Mesenchymal stem cell (in vitro differentiated cells and primary cell): ENCODE measurements around the gene SIDT2.
A peak's percentile ranks its signal among the peaks of the same experiment; 100 is the strongest.

Source experiments
- DNase-seq: peaks from one replicate; pipeline ENCODE4 v3.0.0-alpha.2; 2013
- H2AFZ ChIP-seq: one replicate; pipeline ENCODE4 v1.6.1; 2013; ENCODE audit warnings: low read depth, mild to moderate bottlenecking, control low read depth, inconsistent platforms, low read length, moderate library complexity
- H2AK5ac ChIP-seq: 2 replicates; pipeline ENCODE4 v1.6.1; 2013; ENCODE audit warnings: low read length, moderate library complexity, mild to moderate bottlenecking, inconsistent platforms; ENCODE audit not compliant: severe bottlenecking
- H2BK120ac ChIP-seq: one replicate; pipeline ENCODE4 v1.6.1; 2013; ENCODE audit warnings: low read depth, mild to moderate bottlenecking, inconsistent platforms, low read length, moderate library complexity
- H2BK12ac ChIP-seq, 2 experiments: one replicate each; pipeline ENCODE4 v1.6.1; 2013; ENCODE audit warnings: inconsistent platforms in 2 of 2, low read length in 2 of 2, mild to moderate bottlenecking in 2 of 2, moderate library complexity in 2 of 2, control low read depth in 1 of 2
- H2BK15ac ChIP-seq: one replicate; pipeline ENCODE4 v1.6.1; 2013; ENCODE audit warnings: mild to moderate bottlenecking, low read depth, inconsistent platforms; ENCODE audit not compliant: poor library complexity, severe bottlenecking
- H2BK5ac ChIP-seq: 2 replicates; pipeline ENCODE4 v1.6.1; 2013; ENCODE audit warnings: low read depth, mild to moderate bottlenecking, low read length, control low read depth, inconsistent platforms; ENCODE audit not compliant: poor library complexity, severe bottlenecking
- H3K14ac ChIP-seq, 2 experiments: one replicate each; pipeline ENCODE4 v1.6.1; 2013; ENCODE audit warnings: inconsistent platforms in 2 of 2, low read length in 2 of 2, control low read depth in 1 of 2, mild to moderate bottlenecking in 1 of 2, moderate library complexity in 1 of 2
- H3K18ac ChIP-seq, 2 experiments: one replicate each; pipeline ENCODE4 v1.6.1; 2013; ENCODE audit warnings: inconsistent platforms in 2 of 2, low read length in 2 of 2, control low read depth in 1 of 2, low read depth in 1 of 2, mild to moderate bottlenecking in 1 of 2
- H3K23ac ChIP-seq, 2 experiments: one replicate each; pipeline ENCODE4 v1.6.1; 2013; ENCODE audit warnings: inconsistent platforms in 2 of 2, low read length in 2 of 2, mild to moderate bottlenecking in 2 of 2, moderate library complexity in 2 of 2, control low read depth in 1 of 2
- H3K27ac ChIP-seq: 2 replicates; pipeline ENCODE4 v1.5.1; 2013; ENCODE audit warnings: mild to moderate bottlenecking, moderate library complexity, low read length, control low read depth, inconsistent platforms; ENCODE audit not compliant: poor library complexity, severe bottlenecking
- H3K27me3 ChIP-seq, 2 experiments: 2 replicates each; pipeline versions ENCODE4 v1.6.1 to v1.7.0; 2013; ENCODE audit warnings: low read length in 2 of 2, mild to moderate bottlenecking in 2 of 2, moderate library complexity in 2 of 2, control low read depth in 1 of 2, inconsistent platforms in 1 of 2; ENCODE audit not compliant: control insufficient read depth in 1 of 2, insufficient read depth in 1 of 2
- H3K36me3 ChIP-seq, 2 experiments: 2 replicates each; pipeline versions ENCODE4 v1.6.1 to v1.7.0; 2013; ENCODE audit warnings: low read length in 2 of 2, control low read depth in 1 of 2, inconsistent platforms in 1 of 2, low read depth in 1 of 2, mild to moderate bottlenecking in 1 of 2; ENCODE audit not compliant: insufficient read depth in 2 of 2, control insufficient read depth in 1 of 2
- H3K4ac ChIP-seq, 2 experiments: one replicate each; pipeline ENCODE4 v1.6.1; 2013; ENCODE audit warnings: inconsistent platforms in 2 of 2, low read length in 2 of 2, mild to moderate bottlenecking in 2 of 2, moderate library complexity in 2 of 2, control low read depth in 1 of 2, low read depth in 1 of 2
- H3K4me1 ChIP-seq: 2 replicates; pipeline ENCODE4 v1.6.1; 2013; ENCODE audit warnings: low read depth, low read length, control low read depth; ENCODE audit not compliant: control insufficient read depth, insufficient read depth
- H3K4me2 ChIP-seq: 2 replicates; pipeline ENCODE4 v1.6.1; 2013; ENCODE audit warnings: low read length, mild to moderate bottlenecking, inconsistent platforms; ENCODE audit not compliant: poor library complexity, severe bottlenecking
- H3K4me3 ChIP-seq, 2 experiments: 2 replicates each; pipeline versions ENCODE4 v1.5.1 to v1.7.0; 2013; ENCODE audit warnings: low read length in 2 of 2, mild to moderate bottlenecking in 2 of 2, control low read depth in 1 of 2, low read depth in 1 of 2; ENCODE audit not compliant: insufficient read depth in 1 of 2
- H3K79me1 ChIP-seq: replicated peaks from 2 replicates; pipeline ENCODE4 v1.6.1; 2013; ENCODE audit warnings: mild to moderate bottlenecking, control low read depth, low read length, inconsistent platforms; ENCODE audit not compliant: poor library complexity, severe bottlenecking
- H3K9ac ChIP-seq: 2 replicates; pipeline ENCODE4 v1.7.0; 2013; ENCODE audit warnings: mild to moderate bottlenecking, low read length, moderate library complexity
- H3K9me3 ChIP-seq: 2 replicates; pipeline ENCODE4 v1.7.0; 2013; ENCODE audit warnings: mild to moderate bottlenecking, low read length; ENCODE audit not compliant: control insufficient read depth
- H4K8ac ChIP-seq: one replicate; pipeline ENCODE4 v1.6.1; 2013; ENCODE audit warnings: inconsistent platforms, mild to moderate bottlenecking, low read length, moderate library complexity
- H4K91ac ChIP-seq: one replicate; pipeline ENCODE4 v1.6.1; 2013; ENCODE audit warnings: mild to moderate bottlenecking, low read length, inconsistent platforms
- WGBS: methylation state at CpG from one replicate; pipeline ENCODE4 v1.1.7; 2013; ENCODE audit warnings: mixed read lengths; 5-methylcytosine and 5-hydroxymethylcytosine counted together

Gene SIDT2

DNA sequence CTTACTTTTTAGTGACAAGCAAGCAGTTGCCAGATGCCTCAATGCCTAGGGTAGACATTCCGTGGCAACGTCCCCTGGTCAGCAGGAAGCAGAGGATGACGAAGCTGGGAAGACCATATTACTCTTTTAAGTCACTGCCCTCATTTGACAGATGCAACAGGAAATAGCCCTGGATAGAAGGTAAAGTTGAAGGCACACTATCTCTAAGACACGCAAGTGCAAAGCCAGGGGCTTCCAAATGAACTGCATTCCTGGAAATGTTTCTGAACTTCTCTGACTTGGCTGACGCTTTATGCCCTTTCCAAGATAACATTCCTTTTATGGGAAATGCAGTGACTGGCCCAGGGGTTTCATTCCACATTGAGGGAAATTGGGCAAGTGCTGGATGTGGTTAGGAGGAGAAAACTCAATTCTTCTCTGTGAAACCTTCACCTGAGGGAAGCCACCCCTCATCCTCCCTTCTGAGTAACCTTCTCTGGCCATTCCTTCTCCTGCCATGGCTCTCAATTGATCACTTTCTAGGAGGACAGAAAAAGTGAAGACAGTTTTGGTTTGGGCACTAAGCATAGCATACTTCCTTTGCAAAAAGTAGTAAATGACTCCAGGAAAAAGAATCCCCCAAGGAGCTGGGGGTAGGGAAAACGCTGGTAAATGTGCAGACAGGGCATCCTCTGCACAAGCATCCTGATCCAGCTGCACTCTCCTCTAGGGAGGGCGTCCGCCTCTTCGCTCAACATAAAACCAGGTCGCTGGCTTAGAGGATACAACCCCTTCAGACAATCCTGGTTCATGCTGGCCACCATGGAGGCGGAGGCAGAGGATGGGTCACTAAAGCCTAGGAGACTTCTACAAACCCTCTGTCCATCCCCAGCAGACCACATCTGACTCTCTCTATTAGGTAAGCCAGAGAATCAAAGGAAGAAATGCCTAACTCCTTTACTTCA lies 38.9 kb downstream of the SIDT2 start:
- H2BK5ac ChIP-seq = no peak overlapping the region
- H3K27ac ChIP-seq = no peak overlapping the region
- H3K4me3 ChIP-seq = no peak overlapping the region
- no peak overlapping the region for H4K91ac ChIP-seq
- no peaks in the 10 kb centered on the region for H3K27me3 ChIP-seq
- peaks cover 5% of the 10 kb centered on the region for H3K79me1 ChIP-seq
- no peak overlapping the region for H2BK15ac ChIP-seq
- H3K4me2 ChIP-seq = no peak overlapping the region
- H3K4ac ChIP-seq = no peak overlapping the region
- H3K14ac ChIP-seq = no peak overlapping the region
- H3K36me3 ChIP-seq = peaks cover 52 to 70% of the 10 kb centered on the region in 2 experiments
- H3K9ac ChIP-seq = peak overlapping the region; percentile 62
- H2AK5ac ChIP-seq = no peak overlapping the region
- peaks cover 8% of the 10 kb centered on the region for H3K4me1 ChIP-seq
- no peak overlapping the region for H2BK120ac ChIP-seq
- WGBS = 77% methylated on average over 11 of the region's 11 CpGs
- H4K8ac ChIP-seq = no peak overlapping the region
- no peak overlapping the region for H2BK12ac ChIP-seq
- H2AFZ ChIP-seq = no peak overlapping the region
- H3K23ac ChIP-seq = no peak overlapping the region
- H3K18ac ChIP-seq = no peak overlapping the region
- DNase-seq = peak; percentile 54
- H3K9me3 ChIP-seq = no peaks in the 10 kb centered on the region

DNA sequence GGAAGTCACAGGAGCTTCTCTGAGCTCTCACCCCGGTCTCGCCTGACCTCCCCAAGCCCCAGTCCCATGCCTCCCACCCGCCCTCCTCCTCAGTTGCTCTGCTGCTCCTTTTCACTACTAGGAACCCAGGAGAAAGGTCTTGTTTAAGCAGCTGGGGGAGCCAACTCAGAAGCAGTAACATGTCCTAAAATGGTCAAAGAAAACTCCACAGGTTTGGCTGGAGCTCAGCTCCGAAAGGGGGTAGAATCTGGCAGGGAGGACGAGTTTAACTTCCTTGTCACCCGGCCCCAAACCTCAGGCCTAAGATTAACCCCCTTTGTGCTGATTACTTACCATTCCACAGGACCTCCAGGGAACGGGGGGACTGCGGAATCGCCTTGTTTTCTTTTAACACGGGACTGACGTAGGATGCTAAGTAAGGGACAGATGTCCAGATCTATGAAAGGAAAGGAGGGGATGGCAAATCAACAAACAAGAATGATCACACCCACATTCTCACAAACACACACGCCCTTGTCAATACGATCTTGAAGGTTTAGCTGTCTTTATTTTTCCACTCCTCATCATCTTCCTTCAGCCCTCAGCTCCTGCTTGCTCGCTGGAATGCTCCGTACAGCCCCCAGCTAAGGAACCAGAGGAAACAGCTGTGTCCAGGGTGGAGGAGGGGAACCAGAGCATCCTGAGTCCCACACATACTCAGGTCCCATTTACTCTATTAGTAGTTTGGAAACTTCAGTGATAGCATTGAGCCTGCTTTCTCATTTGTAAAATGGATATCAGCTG lies 39.8 kb downstream of the SIDT2 start:
- Histone ChIP-seq H3K4ac (no peak overlapping the region), H3K36me3 (peaks cover 53 to 68% of the 10 kb centered on the region in 2 experiments), H3K9ac (peak overlapping the region; percentile 62), H3K79me1 (peaks cover 5% of the 10 kb centered on the region), H2BK5ac (no peak overlapping the region), H3K4me3 (no peak overlapping the region), H3K9me3 (no peaks in the 10 kb centered on the region), H3K27ac (no peak overlapping the region), H2AFZ (no peak overlapping the region), H3K23ac (no peak overlapping the region), H3K27me3 (no peaks in the 10 kb centered on the region), H2BK12ac (no peak overlapping the region), H3K4me2 (no peak overlapping the region), H3K4me1 (peaks cover 8% of the 10 kb centered on the region), H4K91ac (no peak overlapping the region), H3K18ac (no peak overlapping the region), H2BK120ac (no peak overlapping the region), H2BK15ac (no peak overlapping the region), H4K8ac (no peak overlapping the region), H2AK5ac (no peak overlapping the region), H3K14ac (no peak overlapping the region)
- WGBS = 90% methylated on average over 6 of the region's 15 CpGs
- DNase-seq = no peak

DNA sequence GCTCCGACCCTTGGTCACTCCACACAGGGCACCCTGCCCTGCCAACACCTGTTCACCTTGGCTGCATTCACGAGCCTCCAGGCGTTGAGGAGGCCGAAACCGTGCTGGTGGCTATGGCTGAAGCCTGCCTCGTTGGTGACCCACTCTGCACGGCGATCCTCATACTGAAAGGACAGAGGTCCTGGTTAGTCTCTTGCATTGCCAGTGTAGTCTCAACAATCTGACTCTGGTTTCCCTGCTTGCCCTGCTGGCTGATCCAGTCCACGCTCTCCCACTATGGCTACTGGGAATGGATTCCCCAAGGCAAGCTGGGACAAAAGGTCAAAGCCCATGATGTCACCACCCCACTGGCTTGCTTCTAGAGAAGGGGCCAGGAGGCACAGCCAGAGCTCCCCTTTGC lies 40.5 kb downstream of the SIDT2 start:
- H2BK12ac ChIP-seq = no peak overlapping the region
- 98% methylated on average over 9 of the region's 9 CpGs for WGBS
- H4K91ac ChIP-seq = no peak overlapping the region
- no peak overlapping the region for H3K4ac ChIP-seq
- no peak overlapping the region for H2BK5ac ChIP-seq
- no peak overlapping the region for H3K9ac ChIP-seq
- no peak overlapping the region for H3K4me3 ChIP-seq
- no peak for DNase-seq
- H3K4me1 ChIP-seq = peaks cover 8% of the 10 kb centered on the region
- no peak overlapping the region for H3K18ac ChIP-seq
- H2AK5ac ChIP-seq = no peak overlapping the region
- H2BK15ac ChIP-seq = no peak overlapping the region
- H2AFZ ChIP-seq = no peak overlapping the region
- H3K9me3 ChIP-seq = no peaks in the 10 kb centered on the region
- peaks cover 59 to 71% of the 10 kb centered on the region in 2 experiments for H3K36me3 ChIP-seq
- H2BK120ac ChIP-seq = no peak overlapping the region
- H3K27ac ChIP-seq = no peak overlapping the region
- H3K23ac ChIP-seq = peak overlapping the region in 1 of 2 experiments; percentile 15
- H3K79me1 ChIP-seq = peaks cover 5% of the 10 kb centered on the region
- H4K8ac ChIP-seq = no peak overlapping the region
- no peaks in the 10 kb centered on the region for H3K27me3 ChIP-seq
- H3K14ac ChIP-seq = no peak overlapping the region
- H3K4me2 ChIP-seq = no peak overlapping the region

DNA sequence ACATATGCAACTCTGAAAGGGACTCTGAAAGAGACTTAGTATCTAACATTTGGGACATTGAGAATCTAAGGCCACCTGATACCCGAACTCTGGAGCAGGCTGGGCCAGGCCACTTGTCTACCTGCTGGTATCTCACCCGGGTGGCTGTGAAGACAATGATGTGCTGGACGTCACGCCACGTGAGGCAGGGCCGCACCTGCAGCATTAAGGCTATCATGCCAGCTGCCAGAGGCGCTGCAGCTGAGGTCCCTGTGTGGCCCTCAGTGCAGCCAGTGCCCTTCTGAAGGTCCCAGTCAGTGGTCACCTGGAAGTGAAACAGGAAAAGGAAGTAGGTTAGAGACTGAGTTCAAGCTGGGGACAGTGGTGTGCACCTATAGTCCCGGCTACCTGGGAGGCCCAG lies 40.9 kb downstream of the SIDT2 start:
- Histone ChIP-seq H3K36me3 (peaks cover 62 to 71% of the 10 kb centered on the region in 2 experiments), H3K27ac (no peak overlapping the region), H4K8ac (no peak overlapping the region), H3K14ac (no peak overlapping the region), H2AK5ac (no peak overlapping the region), H3K4me3 (no peak overlapping the region), H3K79me1 (peaks cover 5% of the 10 kb centered on the region), H3K23ac (no peak overlapping the region), H3K27me3 (no peaks in the 10 kb centered on the region), H2BK5ac (no peak overlapping the region), H4K91ac (no peak overlapping the region), H3K18ac (no peak overlapping the region), H3K9ac (no peak overlapping the region), H2BK15ac (no peak overlapping the region), H3K9me3 (no peaks in the 10 kb centered on the region), H2BK12ac (no peak overlapping the region), H3K4ac (no peak overlapping the region), H3K4me2 (no peak overlapping the region), H2AFZ (no peak overlapping the region), H3K4me1 (peaks cover 8% of the 10 kb centered on the region), H2BK120ac (no peak overlapping the region)
- 94% methylated on average over 8 of the region's 8 CpGs for WGBS
- no peak for DNase-seq
